Nephron (organoid): ENCODE data around the gene SACM1L.

Experiments
- H3K27ac Mint-ChIP-seq, 3 experiments: 2 replicates each; pipeline ENCODE4 v1.8.0; 2020; ENCODE audit warnings: mixed read lengths in 3 of 3, mild to moderate bottlenecking in 2 of 3, moderate library complexity in 1 of 3
- H3K27me3 Mint-ChIP-seq: 2 replicates; pipeline ENCODE4 v1.8.0; 2021; ENCODE audit warnings: low read depth, mild to moderate bottlenecking, moderate library complexity, mixed read lengths
- H3K36me3 Mint-ChIP-seq: 2 replicates; pipeline ENCODE4 v1.8.0; 2020; ENCODE audit warnings: low read depth, mixed read lengths
- H3K4me1 Mint-ChIP-seq: 2 replicates; pipeline ENCODE4 v1.8.0; 2020; ENCODE audit warnings: mixed read lengths
- H3K4me3 Mint-ChIP-seq, 3 experiments: 2 replicates each; pipeline ENCODE4 v1.8.0; 2020; ENCODE audit warnings: mild to moderate bottlenecking in 3 of 3, mixed read lengths in 3 of 3, moderate library complexity in 2 of 3
- H3K9me3 Mint-ChIP-seq: 2 replicates; pipeline ENCODE4 v1.8.0; 2020; ENCODE audit warnings: mixed read lengths
- TF ChIP-seq, protein P1 (sequence below), 3 experiments: fragments of 200-600 bp; sonication (generic); IDR thresholded peaks; one replicate each; pipeline ENCODE4 v1.5.0; 2021; ENCODE audit warnings: antibody characterized with exemption in 3 of 3; ENCODE audit not compliant: unreplicated experiment in 3 of 3

The SACM1L gene

GRCh38 chr3:45730409-45731154, 41.4 kb downstream of the SACM1L start:
- H3K27ac Mint-ChIP-seq: no peak overlapping the region
- no peaks in the 10 kb centered on the region for H3K4me1 Mint-ChIP-seq
- TF ChIP-seq, protein P1, sequence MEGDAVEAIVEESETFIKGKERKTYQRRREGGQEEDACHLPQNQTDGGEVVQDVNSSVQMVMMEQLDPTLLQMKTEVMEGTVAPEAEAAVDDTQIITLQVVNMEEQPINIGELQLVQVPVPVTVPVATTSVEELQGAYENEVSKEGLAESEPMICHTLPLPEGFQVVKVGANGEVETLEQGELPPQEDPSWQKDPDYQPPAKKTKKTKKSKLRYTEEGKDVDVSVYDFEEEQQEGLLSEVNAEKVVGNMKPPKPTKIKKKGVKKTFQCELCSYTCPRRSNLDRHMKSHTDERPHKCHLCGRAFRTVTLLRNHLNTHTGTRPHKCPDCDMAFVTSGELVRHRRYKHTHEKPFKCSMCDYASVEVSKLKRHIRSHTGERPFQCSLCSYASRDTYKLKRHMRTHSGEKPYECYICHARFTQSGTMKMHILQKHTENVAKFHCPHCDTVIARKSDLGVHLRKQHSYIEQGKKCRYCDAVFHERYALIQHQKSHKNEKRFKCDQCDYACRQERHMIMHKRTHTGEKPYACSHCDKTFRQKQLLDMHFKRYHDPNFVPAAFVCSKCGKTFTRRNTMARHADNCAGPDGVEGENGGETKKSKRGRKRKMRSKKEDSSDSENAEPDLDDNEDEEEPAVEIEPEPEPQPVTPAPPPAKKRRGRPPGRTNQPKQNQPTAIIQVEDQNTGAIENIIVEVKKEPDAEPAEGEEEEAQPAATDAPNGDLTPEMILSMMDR (IDR thresholded peaks at IDR 0.05; ENCODE audit: unreplicated experiment in 3 of 3): no peak
- peaks cover 76% of the 10 kb centered on the region for H3K36me3 Mint-ChIP-seq
- no peaks in the 10 kb centered on the region for H3K27me3 Mint-ChIP-seq
- no peaks in the 10 kb centered on the region for H3K9me3 Mint-ChIP-seq
- H3K4me3 Mint-ChIP-seq: no peak overlapping the region

DNA sequence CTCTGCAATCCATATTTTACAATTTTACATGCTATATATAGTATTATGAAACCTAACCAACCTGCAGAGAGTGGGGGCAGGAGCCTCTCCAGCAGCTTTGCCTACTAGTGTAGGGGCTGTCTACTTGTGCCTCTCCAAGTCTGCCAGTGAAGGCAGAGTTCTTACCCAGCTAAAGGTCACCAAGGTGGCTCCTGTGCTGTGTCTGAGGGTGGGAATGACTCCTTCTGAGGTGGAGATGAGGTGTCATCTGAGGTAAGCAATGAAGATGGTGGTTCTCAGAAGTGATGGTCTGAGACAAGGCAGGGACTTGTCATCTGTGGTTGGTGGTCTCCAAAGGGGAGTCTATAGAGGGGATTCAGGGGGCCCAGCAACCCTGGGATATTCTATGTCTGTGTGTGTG, 47.5 kb downstream of the SACM1L start:
- TF ChIP-seq, protein P1 (IDR thresholded peaks at IDR 0.05; ENCODE audit: unreplicated experiment in 3 of 3): no peak
- no peaks in the 10 kb centered on the region for H3K9me3 Mint-ChIP-seq
- H3K36me3 Mint-ChIP-seq: peaks cover 80% of the 10 kb centered on the region
- no peaks in the 10 kb centered on the region for H3K4me1 Mint-ChIP-seq
- H3K27ac Mint-ChIP-seq: no peak overlapping the region
- no peak overlapping the region for H3K4me3 Mint-ChIP-seq
- H3K27me3 Mint-ChIP-seq: no peaks in the 10 kb centered on the region

- no peaks in the 10 kb centered on the region for H3K9me3 Mint-ChIP-seq
- no peak overlapping the region for H3K27ac Mint-ChIP-seq
- H3K4me1 Mint-ChIP-seq: no peaks in the 10 kb centered on the region
- TF ChIP-seq, protein P1 (IDR thresholded peaks at IDR 0.05; ENCODE audit: unreplicated experiment in 3 of 3): no peak
- H3K4me3 Mint-ChIP-seq: no peak overlapping the region
- H3K36me3 Mint-ChIP-seq: peaks cover 78% of the 10 kb centered on the region
- H3K27me3 Mint-ChIP-seq: no peaks in the 10 kb centered on the region
Observed at GRCh38 chr3:45737234-45737633, 48.0 kb downstream of the SACM1L start.

- Mint-ChIP-seq H3K36me3 (peaks cover 66% of the 10 kb centered on the region), H3K27ac (no peak overlapping the region), H3K27me3 (no peaks in the 10 kb centered on the region), H3K9me3 (no peaks in the 10 kb centered on the region), H3K4me3 (no peak overlapping the region), H3K4me1 (no peaks in the 10 kb centered on the region)
- TF ChIP-seq, protein P1 (IDR thresholded peaks at IDR 0.05; ENCODE audit: unreplicated experiment in 3 of 3): no peak
Observed at GRCh38 chr3:45739991-45740390, 50.8 kb downstream of the SACM1L start.

- no peaks in the 10 kb centered on the region for H3K9me3 Mint-ChIP-seq
- TF ChIP-seq, protein P1 (IDR thresholded peaks at IDR 0.05; ENCODE audit: unreplicated experiment in 3 of 3): no peak
- H3K27ac Mint-ChIP-seq: no peak overlapping the region
- H3K27me3 Mint-ChIP-seq: no peaks in the 10 kb centered on the region
- peaks cover 67% of the 10 kb centered on the region for H3K36me3 Mint-ChIP-seq
- H3K4me3 Mint-ChIP-seq: no peak overlapping the region
- H3K4me1 Mint-ChIP-seq: no peaks in the 10 kb centered on the region
Observed at GRCh38 chr3:45741247-45741646, 52.1 kb downstream of the SACM1L start.
